CD14-positive monocyte (primary cell): ENCODE results near the gene PRR16. TPM values are rescaled to one million over a fixed set of nuclear protein-coding genes. Genes with fewer than 3 reads are reported as not detected.

Experiments
- DNase-seq, 3 donors: peaks; one replicate each; pipeline ENCODE4 v3.0.0-alpha.2; 2011 to 2022
- H2AFZ ChIP-seq: 2 replicates; pipeline ENCODE4 v1.6.0; 2012; ENCODE audit warnings: mild to moderate bottlenecking, low read depth, low read length, inconsistent platforms; ENCODE audit not compliant: insufficient read depth, poor library complexity, severe bottlenecking
- H3K27ac ChIP-seq, 2 donors: 1 replicate in 1 of 2; 2 replicates in 1 of 2; pipeline ENCODE4 v1.5.1; 2012 to 2013; ENCODE audit warnings: low read length in 2 of 2, control low read depth in 1 of 2, inconsistent platforms in 1 of 2, low read depth in 1 of 2, mild to moderate bottlenecking in 1 of 2
- H3K27me3 ChIP-seq, 2 donors: one replicate each; pipeline versions ENCODE4 v1.6.0 to v1.6.1; 2011 to 2013; ENCODE audit warnings: low read length in 2 of 2; ENCODE audit not compliant: control insufficient read depth in 2 of 2, insufficient read depth in 2 of 2
- H3K36me3 ChIP-seq, 2 donors: replicated peaks in 1 of 2; 1 replicate in 1 of 2; 2 replicates in 1 of 2; pipeline versions ENCODE4 v1.5.1 to v1.6.1; 2012 to 2013; ENCODE audit warnings: low read length in 2 of 2, control low read depth in 1 of 2, inconsistent platforms in 1 of 2, mild to moderate bottlenecking in 1 of 2; ENCODE audit not compliant: insufficient read depth in 2 of 2, control insufficient read depth in 1 of 2
- H3K4me1 ChIP-seq, 2 donors: 1 replicate in 1 of 2; 2 replicates in 1 of 2; pipeline versions ENCODE4 v1.5.1 to v1.6.1; 2012 to 2013; ENCODE audit warnings: low read length in 2 of 2, control low read depth in 1 of 2, inconsistent platforms in 1 of 2, mild to moderate bottlenecking in 1 of 2, moderate library complexity in 1 of 2; ENCODE audit not compliant: insufficient read depth in 2 of 2, control insufficient read depth in 1 of 2
- H3K4me2 ChIP-seq: replicated peaks from 2 replicates; pipeline ENCODE3; 2012; ENCODE audit warnings: low read length, moderate library complexity, mild to moderate bottlenecking; ENCODE audit not compliant: poor library complexity, severe bottlenecking; ENCODE audit errors: extremely low read depth
- H3K4me3 ChIP-seq, 3 experiments: fragments of 200-600 bp in 1 of 3; sonication (generic) in 1 of 3; replicated peaks in 1 of 3; 1 replicate in 2 of 3; 2 replicates in 1 of 3; pipeline ENCODE4 v1.5.1; 2011 to 2013; ENCODE audit warnings: low read length in 3 of 3, mild to moderate bottlenecking in 3 of 3, control low read depth in 2 of 3, low read depth in 2 of 3, inconsistent platforms in 1 of 3, moderate library complexity in 1 of 3
- H3K79me2 ChIP-seq: 2 replicates; pipeline ENCODE4 v1.6.0; 2012; ENCODE audit warnings: mild to moderate bottlenecking, control low read depth, inconsistent platforms, low read length, moderate library complexity; ENCODE audit not compliant: insufficient read depth
- H3K9ac ChIP-seq: 2 replicates; pipeline ENCODE4 v1.6.0; 2017; ENCODE audit warnings: low read length, mild to moderate bottlenecking; ENCODE audit not compliant: insufficient read depth, poor library complexity, severe bottlenecking
- H3K9me3 ChIP-seq, 2 donors: replicated peaks in 1 of 2; 1 replicate in 1 of 2; 2 replicates in 1 of 2; pipeline versions ENCODE4 v1.5.1 to v1.6.1; 2012 to 2013; ENCODE audit warnings: low read length in 2 of 2, control low read depth in 1 of 2; ENCODE audit not compliant: control insufficient read depth in 1 of 2, insufficient read depth in 1 of 2
- H4K20me1 ChIP-seq: 2 replicates; pipeline ENCODE4 v1.6.0; 2012; ENCODE audit warnings: mild to moderate bottlenecking, low read length, control low read depth, moderate library complexity; ENCODE audit not compliant: insufficient read depth
- H3K27ac Mint-ChIP-seq, 7 donors: one replicate each; pipeline ENCODE4 v1.8.0; 2020; ENCODE audit warnings: mild to moderate bottlenecking in 7 of 7, mixed read lengths in 7 of 7, moderate library complexity in 6 of 7, inconsistent platforms in 2 of 7
- H3K27me3 Mint-ChIP-seq, 3 donors: one replicate each; pipeline ENCODE4 v1.8.0; 2021 to 2022; ENCODE audit warnings: low read depth in 3 of 3, mild to moderate bottlenecking in 3 of 3, mixed read lengths in 3 of 3, moderate library complexity in 3 of 3, inconsistent platforms in 1 of 3
- H3K36me3 Mint-ChIP-seq, 2 donors: one replicate each; pipeline ENCODE4 v1.8.0; 2020; ENCODE audit warnings: mixed read lengths in 2 of 2, inconsistent platforms in 1 of 2, mild to moderate bottlenecking in 1 of 2
- H3K4me1 Mint-ChIP-seq: one replicate; pipeline ENCODE4 v1.8.0; 2020; ENCODE audit warnings: mild to moderate bottlenecking, mixed read lengths
- H3K4me3 Mint-ChIP-seq, 2 donors: one replicate each; pipeline ENCODE4 v1.8.0; 2020; ENCODE audit warnings: mild to moderate bottlenecking in 2 of 2, mixed read lengths in 2 of 2, moderate library complexity in 1 of 2
- H3K9me3 Mint-ChIP-seq, 7 donors: one replicate each; pipeline ENCODE4 v1.8.0; 2020 to 2022; ENCODE audit warnings: mixed read lengths in 7 of 7, mild to moderate bottlenecking in 6 of 7, moderate library complexity in 6 of 7, inconsistent platforms in 2 of 7
- WGBS: methylation state at CpG from one replicate; pipeline ENCODE4 v1.1.5; 2013; ENCODE audit warnings: missing lambda C conversion rate; ENCODE audit not compliant: insufficient coverage; 5-methylcytosine and 5-hydroxymethylcytosine counted together
- intact Hi-C, 2 donors: fragments of 100-400 bp; cut with micrococcal nuclease; formaldehyde crosslinking; loops; one replicate each; pipeline versions ENCODE4 v1.15.0 to v1.15.1; 2023
- polyA plus RNA-seq, 3 donors: library from polyadenylated mRNA; depleted of rRNA in 1 of 3; unstranded in 2 of 3; stranded (reverse) in 1 of 3; fragments of 300-500 nt in 2 of 3; fragments of >200 nt in 1 of 3; fragmentation: Illumina TruSeq in 2 of 3; gene quantifications; 1 replicate in 2 of 3; 2 replicates in 1 of 3; pipeline ENCODE4 v1.2.3, GENCODE V29; 2012 to 2021
- TF ChIP-seq, protein P1 (sequence below): fragments of 200-600 bp; IDR thresholded peaks from one replicate; pipeline ENCODE4 v1.8.0; 2022; ENCODE audit warnings: antibody characterized with exemption, mild to moderate bottlenecking

PRR16 gene
- polyA plus RNA-seq, 3 donors, result 0.14 to 0.74 (median 0.56) TPM

DNA sequence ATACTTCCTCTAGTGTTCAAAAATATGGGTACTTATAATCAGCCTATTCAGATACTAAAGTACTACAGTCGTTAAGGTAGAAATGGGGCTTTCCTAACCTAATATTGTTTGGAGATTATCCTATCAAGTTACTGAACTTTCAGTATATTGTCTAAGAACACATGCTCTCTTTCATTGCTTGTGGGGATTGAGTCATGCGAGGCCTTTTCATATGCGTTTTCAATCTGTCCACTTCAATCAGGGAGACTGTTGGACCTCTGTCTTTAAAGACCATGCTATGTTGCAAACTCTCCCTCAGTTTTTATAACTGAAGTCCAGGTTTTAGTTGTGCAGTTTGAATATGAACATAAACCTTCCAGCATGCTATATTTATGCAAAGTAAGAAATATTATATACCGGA, 15.0 kb downstream of the PRR16 start:
- H3K4me1 Mint-ChIP-seq, result no peaks in the 10 kb centered on the region
- no peak overlapping the region for H2AFZ ChIP-seq
- no peaks in the 10 kb centered on the region for H3K36me3 ChIP-seq
- TF ChIP-seq, protein P1, sequence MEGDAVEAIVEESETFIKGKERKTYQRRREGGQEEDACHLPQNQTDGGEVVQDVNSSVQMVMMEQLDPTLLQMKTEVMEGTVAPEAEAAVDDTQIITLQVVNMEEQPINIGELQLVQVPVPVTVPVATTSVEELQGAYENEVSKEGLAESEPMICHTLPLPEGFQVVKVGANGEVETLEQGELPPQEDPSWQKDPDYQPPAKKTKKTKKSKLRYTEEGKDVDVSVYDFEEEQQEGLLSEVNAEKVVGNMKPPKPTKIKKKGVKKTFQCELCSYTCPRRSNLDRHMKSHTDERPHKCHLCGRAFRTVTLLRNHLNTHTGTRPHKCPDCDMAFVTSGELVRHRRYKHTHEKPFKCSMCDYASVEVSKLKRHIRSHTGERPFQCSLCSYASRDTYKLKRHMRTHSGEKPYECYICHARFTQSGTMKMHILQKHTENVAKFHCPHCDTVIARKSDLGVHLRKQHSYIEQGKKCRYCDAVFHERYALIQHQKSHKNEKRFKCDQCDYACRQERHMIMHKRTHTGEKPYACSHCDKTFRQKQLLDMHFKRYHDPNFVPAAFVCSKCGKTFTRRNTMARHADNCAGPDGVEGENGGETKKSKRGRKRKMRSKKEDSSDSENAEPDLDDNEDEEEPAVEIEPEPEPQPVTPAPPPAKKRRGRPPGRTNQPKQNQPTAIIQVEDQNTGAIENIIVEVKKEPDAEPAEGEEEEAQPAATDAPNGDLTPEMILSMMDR, result no peak
- H3K79me2 ChIP-seq, result no peaks in the 10 kb centered on the region
- H3K4me3 Mint-ChIP-seq, result no peak overlapping the region
- no peak overlapping the region for H3K4me3 ChIP-seq
- no peak overlapping the region for H3K27ac Mint-ChIP-seq
- H4K20me1 ChIP-seq, result no peaks in the 10 kb centered on the region
- H3K27ac ChIP-seq, result no peak overlapping the region
- no peaks in the 10 kb centered on the region for H3K9me3 Mint-ChIP-seq
- no peaks in the 10 kb centered on the region for H3K36me3 Mint-ChIP-seq
- no peaks in the 10 kb centered on the region for H3K4me1 ChIP-seq
- DNase-seq, result no peak
- WGBS, result no CpG with 5 or more reads among the region's 4 CpGs
- no peaks in the 10 kb centered on the region for H3K27me3 ChIP-seq
- H3K27me3 Mint-ChIP-seq, result peaks cover 0 to 7% (median 0%) of the 10 kb centered on the region in 3 donors
- no peak overlapping the region for H3K4me2 ChIP-seq
- no peaks in the 10 kb centered on the region for H3K9me3 ChIP-seq
- no peak overlapping the region for H3K9ac ChIP-seq
- intact Hi-C loops, result no loop called here

GRCh38 chr5:120499876-120500563, 35.9 kb downstream of the PRR16 start:
- no peaks in the 10 kb centered on the region for H4K20me1 ChIP-seq
- Mint-ChIP-seq H3K36me3 (no peaks in the 10 kb centered on the region), H3K4me1 (no peaks in the 10 kb centered on the region), H3K27ac (no peak overlapping the region), H3K4me3 (no peak overlapping the region), H3K9me3 (peaks cover 0 to 7% (median 0%) of the 10 kb centered on the region in 7 donors), H3K27me3 (peaks cover 0 to 2% (median 0%) of the 10 kb centered on the region in 3 donors)
- H2AFZ ChIP-seq, result no peak overlapping the region
- no peaks in the 10 kb centered on the region for H3K79me2 ChIP-seq
- intact Hi-C loops, result no loop called here
- WGBS, result no CpG with 5 or more reads among the region's 5 CpGs
- no peak for DNase-seq
- no peak overlapping the region for H3K27ac ChIP-seq
- no peak overlapping the region for H3K4me3 ChIP-seq
- no peaks in the 10 kb centered on the region for H3K9me3 ChIP-seq
- TF ChIP-seq, protein P1, result no peak
- no peaks in the 10 kb centered on the region for H3K36me3 ChIP-seq
- H3K9ac ChIP-seq, result no peak overlapping the region
- H3K27me3 ChIP-seq, result no peaks in the 10 kb centered on the region
- no peak overlapping the region for H3K4me2 ChIP-seq
- no peaks in the 10 kb centered on the region for H3K4me1 ChIP-seq
